ENCODE results near the gene SPEG.

Gene SPEG

GRCh38 chr2:219482674-219483405 lies 48.2 kb downstream of the SPEG start:
- peaks cover 37% of the 10 kb centered on the region for H3K27me3 ChIP-seq (ENCODE audit: control insufficient read depth, low read length)
- no peak overlapping the region for H3K4me3 ChIP-seq (ENCODE audit: low read length)
- H4K20me1 ChIP-seq (ENCODE audit: control insufficient read depth, insufficient read depth, low read depth, low read length), result no peaks in the 10 kb centered on the region
- no peaks in the 10 kb centered on the region for H3K79me2 ChIP-seq (ENCODE audit: control insufficient read depth, low read length)
- no peaks in the 10 kb centered on the region for H3F3A ChIP-seq (ENCODE audit: control insufficient read depth, insufficient read depth)
- TF ChIP-seq EZH2phosphoT487 (IDR thresholded peaks at IDR 0.05; ENCODE audit: borderline replicate concordance, low read length) (no peak), CTCF (IDR thresholded peaks at IDR 0.05; ENCODE audit: low read depth, low read length, poor library complexity, severe bottlenecking) (no peak)
- no peaks in the 10 kb centered on the region for H3K9me2 ChIP-seq (replicated peaks; ENCODE audit: control insufficient read depth, low read length)
- no peak overlapping the region for H3K4me2 ChIP-seq (ENCODE audit: low read length)
- no peak overlapping the region for H3K27ac ChIP-seq (ENCODE audit: low read depth, low read length)
- no peaks in the 10 kb centered on the region for H3K9me3 ChIP-seq (ENCODE audit: control insufficient read depth, insufficient read depth, low read length)
- no peaks in the 10 kb centered on the region for H3K36me3 ChIP-seq (ENCODE audit: control insufficient read depth, low read length)
- H3K4me1 ChIP-seq (ENCODE audit: control insufficient read depth, low read length), result no peaks in the 10 kb centered on the region

DNA sequence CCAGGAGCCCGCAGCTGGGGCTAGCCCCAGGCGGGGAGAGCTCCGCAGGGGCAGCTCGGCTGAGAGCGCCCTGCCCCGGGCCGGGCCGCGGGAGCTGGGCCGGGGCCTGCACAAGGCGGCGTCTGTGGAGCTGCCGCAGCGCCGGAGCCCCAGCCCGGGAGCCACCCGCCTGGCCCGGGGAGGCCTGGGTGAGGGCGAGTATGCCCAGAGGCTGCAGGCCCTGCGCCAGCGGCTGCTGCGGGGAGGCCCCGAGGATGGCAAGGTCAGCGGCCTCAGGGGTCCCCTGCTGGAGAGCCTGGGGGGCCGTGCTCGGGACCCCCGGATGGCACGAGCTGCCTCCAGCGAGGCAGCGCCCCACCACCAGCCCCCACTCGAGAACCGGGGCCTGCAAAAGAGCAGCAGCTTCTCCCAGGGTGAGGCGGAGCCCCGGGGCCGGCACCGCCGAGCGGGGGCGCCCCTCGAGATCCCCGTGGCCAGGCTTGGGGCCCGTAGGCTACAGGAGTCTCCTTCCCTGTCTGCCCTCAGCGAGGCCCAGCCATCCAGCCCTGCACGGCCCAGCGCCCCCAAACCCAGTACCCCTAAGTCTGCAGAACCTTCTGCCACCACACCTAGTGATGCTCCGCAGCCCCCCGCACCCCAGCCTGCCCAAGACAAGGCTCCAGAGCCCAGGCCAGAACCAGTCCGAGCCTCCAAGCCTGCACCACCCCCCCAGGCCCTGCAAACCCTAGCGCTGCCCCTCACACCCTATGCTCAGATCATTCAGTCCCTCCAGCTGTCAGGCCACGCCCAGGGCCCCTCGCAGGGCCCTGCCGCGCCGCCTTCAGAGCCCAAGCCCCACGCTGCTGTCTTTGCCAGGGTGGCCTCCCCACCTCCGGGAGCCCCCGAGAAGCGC lies 49.1 kb downstream of the SPEG start:
- H3K9me3 ChIP-seq (ENCODE audit: control insufficient read depth, insufficient read depth, low read length), result no peaks in the 10 kb centered on the region
- peaks cover 37% of the 10 kb centered on the region for H3K27me3 ChIP-seq (ENCODE audit: control insufficient read depth, low read length)
- H3K9me2 ChIP-seq (replicated peaks; ENCODE audit: control insufficient read depth, low read length), result no peaks in the 10 kb centered on the region
- H3K4me2 ChIP-seq (ENCODE audit: low read length), result no peak overlapping the region
- H4K20me1 ChIP-seq (ENCODE audit: control insufficient read depth, insufficient read depth, low read depth, low read length), result no peaks in the 10 kb centered on the region
- H3K4me3 ChIP-seq (ENCODE audit: low read length), result no peak overlapping the region
- no peaks in the 10 kb centered on the region for H3F3A ChIP-seq (ENCODE audit: control insufficient read depth, insufficient read depth)
- H3K27ac ChIP-seq (ENCODE audit: low read depth, low read length), result no peak overlapping the region
- TF ChIP-seq EZH2phosphoT487 (IDR thresholded peaks at IDR 0.05; ENCODE audit: borderline replicate concordance, low read length) (no peak), CTCF (IDR thresholded peaks at IDR 0.05; ENCODE audit: low read depth, low read length, poor library complexity, severe bottlenecking) (peak; percentile 10)
- no peaks in the 10 kb centered on the region for H3K36me3 ChIP-seq (ENCODE audit: control insufficient read depth, low read length)
- no peaks in the 10 kb centered on the region for H3K4me1 ChIP-seq (ENCODE audit: control insufficient read depth, low read length)
- H3K79me2 ChIP-seq (ENCODE audit: control insufficient read depth, low read length), result no peaks in the 10 kb centered on the region

DNA sequence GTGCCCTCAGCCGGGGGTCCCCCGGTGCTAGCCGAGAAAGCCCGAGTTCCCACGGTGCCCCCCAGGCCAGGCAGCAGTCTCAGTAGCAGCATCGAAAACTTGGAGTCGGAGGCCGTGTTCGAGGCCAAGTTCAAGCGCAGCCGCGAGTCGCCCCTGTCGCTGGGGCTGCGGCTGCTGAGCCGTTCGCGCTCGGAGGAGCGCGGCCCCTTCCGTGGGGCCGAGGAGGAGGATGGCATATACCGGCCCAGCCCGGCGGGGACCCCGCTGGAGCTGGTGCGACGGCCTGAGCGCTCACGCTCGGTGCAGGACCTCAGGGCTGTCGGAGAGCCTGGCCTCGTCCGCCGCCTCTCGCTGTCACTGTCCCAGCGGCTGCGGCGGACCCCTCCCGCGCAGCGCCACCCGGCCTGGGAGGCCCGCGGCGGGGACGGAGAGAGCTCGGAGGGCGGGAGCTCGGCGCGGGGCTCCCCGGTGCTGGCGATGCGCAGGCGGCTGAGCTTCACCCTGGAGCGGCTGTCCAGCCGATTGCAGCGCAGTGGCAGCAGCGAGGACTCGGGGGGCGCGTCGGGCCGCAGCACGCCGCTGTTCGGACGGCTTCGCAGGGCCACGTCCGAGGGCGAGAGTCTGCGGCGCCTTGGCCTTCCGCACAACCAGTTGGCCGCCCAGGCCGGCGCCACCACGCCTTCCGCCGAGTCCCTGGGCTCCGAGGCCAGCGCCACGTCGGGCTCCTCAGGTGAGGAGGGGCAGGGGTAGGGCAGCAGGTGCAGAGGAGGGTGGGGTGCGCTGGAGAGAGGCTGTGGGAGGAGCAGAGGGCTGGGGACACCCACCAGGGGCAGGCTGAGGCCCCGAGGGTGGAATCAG lies 49.9 kb downstream of the SPEG start:
- H3K4me2 ChIP-seq (ENCODE audit: low read length), result no peak overlapping the region
- H3K27ac ChIP-seq (ENCODE audit: low read depth, low read length), result no peak overlapping the region
- no peak overlapping the region for H3K4me3 ChIP-seq (ENCODE audit: low read length)
- no peaks in the 10 kb centered on the region for H3K9me2 ChIP-seq (replicated peaks; ENCODE audit: control insufficient read depth, low read length)
- no peaks in the 10 kb centered on the region for H3K36me3 ChIP-seq (ENCODE audit: control insufficient read depth, low read length)
- TF ChIP-seq EZH2phosphoT487 (IDR thresholded peaks at IDR 0.05; ENCODE audit: borderline replicate concordance, low read length) (no peak), CTCF (IDR thresholded peaks at IDR 0.05; ENCODE audit: low read depth, low read length, poor library complexity, severe bottlenecking) (no peak)
- H3K9me3 ChIP-seq (ENCODE audit: control insufficient read depth, insufficient read depth, low read length), result no peaks in the 10 kb centered on the region
- no peaks in the 10 kb centered on the region for H3F3A ChIP-seq (ENCODE audit: control insufficient read depth, insufficient read depth)
- peaks cover 37% of the 10 kb centered on the region for H3K27me3 ChIP-seq (ENCODE audit: control insufficient read depth, low read length)
- H3K4me1 ChIP-seq (ENCODE audit: control insufficient read depth, low read length), result no peaks in the 10 kb centered on the region
- H4K20me1 ChIP-seq (ENCODE audit: control insufficient read depth, insufficient read depth, low read depth, low read length), result no peaks in the 10 kb centered on the region
- no peaks in the 10 kb centered on the region for H3K79me2 ChIP-seq (ENCODE audit: control insufficient read depth, low read length)

All from DOHH2 (cell line).